GM10248 (cell line): ENCODE measurements around the gene INSR.

Source experiments
- CTCF ChIA-PET: fragments of 300-600 bp; sonication (Branson Sonifier 250); formaldehyde crosslinking; extraction: SDS; loops from one replicate; lab custom pipeline; 2021; ENCODE audit warnings: antibody characterized with exemption; lab: Yijun Ruan, JAX
- POLR2A ChIA-PET: fragments of 350-650 bp; sonication (Branson Sonifier 250); formaldehyde crosslinking; extraction: SDS; loops from one replicate; lab custom pipeline; 2020; ENCODE audit warnings: antibody characterized with exemption; lab: Yijun Ruan, JAX
- DNase-seq: peaks from one replicate; pipeline ENCODE4 v3.0.0; 2012; ENCODE audit errors: extremely low spot score
- TF ChIP-seq, protein P1 (sequence below): IDR thresholded peaks from 2 replicates; pipeline ENCODE4 v1.5.1; 2012; ENCODE audit warnings: mild to moderate bottlenecking, low read depth; ENCODE audit errors: extremely low read depth, missing control alignments, control extremely low read depth

The INSR gene

DNA sequence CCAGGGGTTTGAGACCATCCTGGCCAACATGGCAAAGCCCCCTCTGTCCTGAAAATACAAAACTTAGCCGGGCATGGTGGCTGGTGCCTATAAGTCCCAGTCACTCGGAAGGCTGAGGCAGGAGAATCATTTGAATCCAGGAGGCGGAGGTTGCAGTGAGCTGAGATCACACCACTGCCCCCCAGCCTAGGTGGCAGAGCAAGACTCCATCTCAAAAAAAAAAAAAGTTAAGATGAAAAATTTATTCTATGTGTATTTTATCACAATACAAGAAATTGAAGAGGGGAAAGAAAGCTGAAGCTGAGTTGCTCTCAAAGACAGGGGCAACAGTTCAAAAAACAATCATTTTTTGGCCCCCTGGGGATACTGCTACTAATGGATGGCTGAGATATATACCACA is 31.1 kb downstream of the INSR start:
- CTCF ChIA-PET = interaction anchor here (1.2 to 1.5 kb wide), 2 partner anchors 64 to 104 kb away, joined by 3 to 4 read pairs; no protein-coding TSS in a partner anchor
- POLR2A ChIA-PET = no interaction called here
- TF ChIP-seq, protein P1, sequence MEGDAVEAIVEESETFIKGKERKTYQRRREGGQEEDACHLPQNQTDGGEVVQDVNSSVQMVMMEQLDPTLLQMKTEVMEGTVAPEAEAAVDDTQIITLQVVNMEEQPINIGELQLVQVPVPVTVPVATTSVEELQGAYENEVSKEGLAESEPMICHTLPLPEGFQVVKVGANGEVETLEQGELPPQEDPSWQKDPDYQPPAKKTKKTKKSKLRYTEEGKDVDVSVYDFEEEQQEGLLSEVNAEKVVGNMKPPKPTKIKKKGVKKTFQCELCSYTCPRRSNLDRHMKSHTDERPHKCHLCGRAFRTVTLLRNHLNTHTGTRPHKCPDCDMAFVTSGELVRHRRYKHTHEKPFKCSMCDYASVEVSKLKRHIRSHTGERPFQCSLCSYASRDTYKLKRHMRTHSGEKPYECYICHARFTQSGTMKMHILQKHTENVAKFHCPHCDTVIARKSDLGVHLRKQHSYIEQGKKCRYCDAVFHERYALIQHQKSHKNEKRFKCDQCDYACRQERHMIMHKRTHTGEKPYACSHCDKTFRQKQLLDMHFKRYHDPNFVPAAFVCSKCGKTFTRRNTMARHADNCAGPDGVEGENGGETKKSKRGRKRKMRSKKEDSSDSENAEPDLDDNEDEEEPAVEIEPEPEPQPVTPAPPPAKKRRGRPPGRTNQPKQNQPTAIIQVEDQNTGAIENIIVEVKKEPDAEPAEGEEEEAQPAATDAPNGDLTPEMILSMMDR = no peak
- DNase-seq = no peak

DNA sequence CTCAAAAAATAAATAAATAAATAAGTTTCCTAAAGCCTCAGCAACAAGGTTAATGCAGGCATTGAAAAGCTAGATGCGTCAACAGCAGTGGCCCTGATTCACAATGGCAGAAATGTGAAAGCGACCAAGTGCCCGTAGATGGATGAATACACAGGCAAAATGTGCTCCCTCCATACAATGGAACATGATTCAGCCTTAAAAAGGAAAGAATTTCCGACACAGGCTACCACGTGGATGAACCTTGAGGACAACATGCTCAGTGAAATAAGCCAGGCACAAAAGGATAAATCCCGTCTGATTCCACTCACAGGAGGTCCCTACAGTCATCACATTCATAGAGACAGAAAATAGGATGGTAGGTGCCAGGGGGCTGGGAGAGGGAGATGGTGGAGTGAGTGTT is 31.7 kb downstream of the INSR start:
- no peak for DNase-seq
- POLR2A ChIA-PET = no interaction called here
- CTCF ChIA-PET = no interaction called here
- TF ChIP-seq, protein P1 = no peak

DNA sequence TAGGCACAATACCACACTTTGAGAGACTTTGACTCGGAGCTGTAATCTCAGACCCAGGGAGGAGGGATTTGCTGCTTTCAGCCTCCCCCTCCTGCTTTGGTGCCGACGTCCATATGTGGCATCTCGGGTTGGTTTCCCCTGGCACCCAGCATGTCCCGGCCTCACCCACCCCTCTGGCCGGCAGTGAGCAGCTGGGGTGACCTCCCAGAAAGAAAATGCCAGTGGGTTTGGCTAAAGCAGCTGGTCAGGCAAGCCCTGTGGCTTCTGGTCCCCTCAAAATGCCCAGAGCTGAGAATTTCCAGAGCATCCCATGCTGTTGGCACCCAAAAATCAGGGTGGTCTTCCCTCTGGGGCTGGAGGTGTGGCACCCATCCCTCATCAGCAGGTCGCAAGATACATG is 34.1 kb downstream of the INSR start:
- CTCF ChIA-PET = interaction anchor here (1.2 to 1.7 kb wide), 2 partner anchors 12 to 34 kb away, joined by 3 to 5 read pairs; partner anchors contain the start of gene INSR
- POLR2A ChIA-PET = no interaction called here
- no peak for DNase-seq
- TF ChIP-seq, protein P1 = no peak

DNA sequence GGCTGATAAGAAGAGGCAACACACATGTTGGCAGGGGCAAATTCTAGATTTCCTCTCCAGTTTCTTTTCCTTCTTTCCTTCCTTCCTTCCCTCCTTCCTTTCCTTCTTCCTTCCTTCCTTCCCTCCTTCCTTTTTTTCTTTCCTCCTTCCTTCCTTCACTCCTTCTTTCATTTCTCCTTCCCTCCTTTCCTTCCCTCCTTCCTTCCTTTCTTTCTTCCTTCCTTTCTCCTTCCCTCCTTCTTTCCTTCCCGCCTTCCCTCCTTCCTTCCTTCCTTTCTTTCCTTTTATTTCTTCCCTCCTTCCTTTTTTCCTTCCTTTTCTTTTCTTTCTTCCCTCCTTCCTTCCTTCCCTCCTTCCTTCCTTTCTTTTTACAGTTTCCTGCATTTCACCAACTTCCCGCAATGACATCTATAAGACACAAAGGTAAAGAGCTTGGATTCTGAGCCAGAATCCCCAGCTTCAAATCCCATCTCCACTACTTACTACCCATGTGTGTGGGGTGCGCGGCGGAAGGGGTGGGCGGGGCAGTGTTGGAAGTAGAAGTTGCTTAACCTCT is 35.3 kb downstream of the INSR start:
- CTCF ChIA-PET = no interaction called here
- TF ChIP-seq, protein P1 = no peak
- DNase-seq = no peak
- POLR2A ChIA-PET = no interaction called here

DNA sequence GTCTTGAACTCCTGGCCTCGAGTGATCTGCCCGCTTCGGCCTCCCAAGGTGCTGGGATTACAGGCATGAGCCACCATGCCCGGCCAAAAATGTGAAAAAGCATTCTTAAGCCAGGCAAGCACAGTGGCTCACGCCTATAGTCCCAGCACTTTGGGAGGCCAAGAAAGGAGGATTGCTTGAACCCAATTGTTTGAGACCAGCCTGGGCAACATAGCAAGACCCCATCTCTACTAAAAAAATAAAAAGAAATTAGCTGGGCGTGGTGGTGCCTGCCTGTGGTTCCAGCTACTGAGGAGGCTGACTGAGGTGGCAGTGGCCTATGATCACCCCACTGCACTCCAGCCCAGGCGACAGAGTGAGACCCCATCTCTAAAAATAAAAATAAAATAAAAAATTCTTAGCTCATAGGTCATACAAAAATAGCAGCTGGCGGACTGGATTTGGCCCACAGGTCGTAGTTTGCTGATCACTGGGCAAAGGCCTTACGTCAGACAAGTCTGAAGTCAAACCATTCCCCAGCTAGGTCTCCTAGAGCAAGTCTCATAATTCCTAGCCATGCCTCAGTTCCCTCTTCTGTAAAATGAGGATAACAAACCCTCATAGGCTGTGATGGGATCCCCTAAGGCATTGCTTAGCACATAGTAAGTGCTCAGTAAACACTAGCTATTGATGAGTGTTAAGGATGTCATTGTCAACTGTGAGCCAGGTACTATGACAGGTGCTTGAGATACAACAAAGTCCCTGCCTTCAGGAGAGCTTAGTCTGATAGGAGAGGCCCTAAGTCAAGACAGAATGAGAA is 36.0 kb downstream of the INSR start:
- POLR2A ChIA-PET = no interaction called here
- CTCF ChIA-PET = no interaction called here
- DNase-seq = no peak
- TF ChIP-seq, protein P1 = no peak

DNA sequence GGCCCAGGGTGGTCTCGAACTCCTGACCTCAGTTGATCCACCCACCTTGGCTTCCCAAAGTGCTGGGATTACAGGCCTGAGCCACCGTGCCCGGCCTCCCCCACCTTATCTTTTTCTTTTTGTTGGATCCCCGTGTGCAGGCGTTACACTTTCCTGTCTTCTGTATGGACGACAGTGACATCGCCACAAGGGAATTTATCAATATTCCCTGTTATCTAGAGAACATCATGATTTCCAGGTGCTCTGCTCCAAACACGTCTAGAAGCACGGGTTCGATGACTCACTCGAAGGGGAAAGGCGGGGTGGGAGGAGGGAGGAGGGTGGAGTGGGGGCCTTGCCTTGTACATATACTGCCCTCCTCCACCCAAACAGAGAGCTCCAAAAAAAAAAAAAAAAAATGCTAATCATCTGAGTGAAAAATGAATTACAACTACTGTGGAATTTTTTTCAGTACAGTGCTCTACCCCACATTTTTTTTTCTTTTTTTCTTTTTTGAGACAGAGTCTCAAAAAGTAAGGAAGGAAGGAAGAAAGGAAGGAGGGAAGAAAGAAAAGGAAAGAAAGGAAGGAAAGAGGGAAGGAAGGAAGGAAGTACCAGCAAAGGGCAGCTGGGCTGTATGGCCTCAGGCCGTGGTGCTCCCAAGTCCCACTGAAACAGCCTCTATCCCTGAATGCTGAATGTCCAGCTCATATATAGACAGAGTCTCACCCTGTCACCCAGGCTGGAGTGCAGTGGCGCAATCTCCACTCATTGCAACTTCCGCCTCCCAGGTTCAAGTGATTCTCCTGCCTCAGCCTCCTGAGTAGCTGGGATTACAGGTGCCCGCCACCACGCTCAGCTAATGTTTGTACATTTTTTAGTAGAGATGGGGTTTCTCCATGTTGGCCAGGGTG is 36.8 kb downstream of the INSR start:
- CTCF ChIA-PET = no interaction called here
- POLR2A ChIA-PET = no interaction called here
- TF ChIP-seq, protein P1 = no peak
- no peak for DNase-seq
